Fibroblast of villous mesenchyme (primary cell): ENCODE results near the gene SORBS1. TPM values are rescaled to one million over a fixed set of nuclear protein-coding genes. Genes with fewer than 3 reads are reported as not detected.

Experiments used
- DNase-seq: peaks from one replicate; pipeline ENCODE4 v3.0.0-alpha.2; 2010; ENCODE audit warnings: low read depth
- H3K4me3 ChIP-seq: 2 replicates; pipeline ENCODE4 v1.5.1; 2011; ENCODE audit warnings: low read depth, mild to moderate bottlenecking, low read length
- CTCF ChIP-seq: IDR thresholded peaks from 2 replicates; pipeline ENCODE4 v1.5.1; 2012; ENCODE audit warnings: low read depth, mild to moderate bottlenecking, low read length; ENCODE audit not compliant: insufficient read depth
- total RNA-seq: library from RNA; depleted of rRNA; stranded (reverse); fragments of >200 nt; gene quantifications from 2 replicates; pipeline ENCODE4 v1.2.3, GENCODE V29; 2012

SORBS1 gene
- total RNA-seq, 1 donor: 8.2 TPM

DNA sequence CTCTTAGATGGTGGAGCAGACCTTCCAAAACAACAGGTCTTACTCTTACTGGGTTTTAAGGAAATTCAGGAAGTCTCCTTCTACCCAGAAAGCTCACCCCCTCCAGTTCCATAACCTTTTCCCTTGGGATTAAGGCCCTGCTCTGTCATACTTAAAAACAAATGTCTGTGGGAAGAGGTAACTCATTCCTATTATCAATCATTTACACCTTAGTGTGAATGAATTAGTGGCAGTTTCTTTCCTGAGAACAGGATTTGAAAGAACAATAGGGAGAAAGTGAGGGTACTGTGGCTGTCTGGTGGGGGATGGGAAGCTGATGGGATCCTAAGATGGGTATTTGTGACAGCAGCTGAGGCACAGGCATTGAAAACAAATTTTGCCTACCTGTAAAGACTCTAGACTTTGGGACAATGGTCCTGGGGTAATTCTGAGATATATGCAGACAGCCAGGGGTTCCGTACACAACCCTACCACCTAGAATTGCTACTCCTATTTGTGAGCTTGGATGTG is 248.1 kb downstream of the SORBS1 start:
- TF ChIP-seq CTCF: no peak
- no peak overlapping the region for H3K4me3 ChIP-seq
- no peak for DNase-seq

- H3K4me3 ChIP-seq: no peak overlapping the region
- no peak for TF ChIP-seq CTCF
- DNase-seq: no peak
Observed at GRCh38 chr10:95312257-95312656, 248.9 kb downstream of the SORBS1 start.

DNA sequence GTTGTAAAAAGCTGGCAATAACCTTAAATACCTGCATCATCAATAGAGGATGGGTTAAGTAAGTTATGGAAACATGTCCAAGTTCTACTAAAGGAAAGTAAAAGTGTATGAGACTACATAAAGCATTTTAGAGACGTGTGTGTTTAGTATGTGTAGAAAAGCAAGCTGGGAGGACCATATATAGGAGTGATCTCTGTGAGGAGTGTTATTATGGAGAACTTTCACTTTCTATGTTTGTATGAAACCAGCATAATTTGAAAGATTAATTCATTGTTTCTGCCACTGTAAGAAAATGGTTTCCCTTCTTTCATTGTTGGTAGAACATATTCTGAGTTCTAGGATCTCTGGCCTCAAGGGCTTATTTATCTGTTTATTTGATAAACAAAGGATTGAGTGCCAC is 251.2 kb downstream of the SORBS1 start:
- DNase-seq: no peak
- no peak overlapping the region for H3K4me3 ChIP-seq
- TF ChIP-seq CTCF: no peak

DNA sequence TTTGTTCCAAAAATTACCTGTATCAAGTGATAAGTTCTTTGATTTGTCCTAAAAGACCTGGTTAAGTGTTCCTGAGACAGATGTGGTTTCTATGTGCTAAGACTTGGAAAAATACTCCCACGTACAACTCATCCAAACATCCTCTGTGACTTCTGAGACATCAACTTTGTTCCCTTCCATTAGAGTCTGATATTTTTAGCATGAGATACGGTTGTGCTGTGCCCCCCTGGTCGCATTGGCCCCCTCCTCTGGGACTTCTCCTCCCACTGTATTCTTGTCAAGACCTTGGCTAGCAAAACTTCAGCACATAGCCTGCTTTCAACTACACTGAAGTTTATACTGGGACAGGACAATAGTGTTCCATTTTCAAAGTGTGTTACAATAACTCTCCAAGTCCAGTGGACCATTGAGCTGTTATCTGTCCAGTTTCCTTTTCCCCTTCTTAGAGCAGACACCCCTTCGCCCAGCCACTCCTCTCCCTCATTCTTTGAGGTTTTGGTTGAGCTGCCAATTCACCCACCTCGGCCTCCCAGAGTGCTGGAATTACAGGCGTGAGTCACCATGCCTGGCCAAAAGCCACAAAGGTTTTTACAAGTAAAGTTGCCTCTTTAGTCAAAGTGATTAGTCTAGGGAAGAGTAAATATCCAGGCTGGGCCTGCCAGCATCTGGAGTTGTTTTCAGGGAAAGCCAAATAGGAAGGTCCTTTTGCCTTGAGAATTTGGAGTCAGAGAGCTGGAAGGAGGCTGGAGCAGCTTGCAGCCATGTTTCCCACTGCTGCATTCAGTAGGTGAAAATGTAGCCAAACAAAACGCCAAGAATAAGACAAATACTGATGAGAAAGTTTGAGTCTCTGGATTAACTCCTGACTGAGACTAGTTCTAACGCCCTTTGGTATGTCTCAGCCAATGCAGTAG is 252.5 kb downstream of the SORBS1 start:
- H3K4me3 ChIP-seq: no peak overlapping the region

GRCh38 chr10:95306851-95307250 is 254.3 kb downstream of the SORBS1 start:
- no peak overlapping the region for H3K4me3 ChIP-seq
- TF ChIP-seq CTCF: no peak
- DNase-seq: no peak

More for the DNA sequence above, 252.5 kb downstream of the SORBS1 start:
- DNase-seq: peak; percentile 99
- TF ChIP-seq CTCF: no peak

GRCh38 chr10:95306318-95306650 is 254.9 kb downstream of the SORBS1 start:
- no peak overlapping the region for H3K4me3 ChIP-seq
- no peak for TF ChIP-seq CTCF
- no peak for DNase-seq
